CD4-positive, alpha-beta memory T cell (primary cell): ENCODE results near the gene ZMIZ1. TPM values are rescaled to one million over a fixed set of nuclear protein-coding genes. Genes with fewer than 3 reads are reported as not detected.

Experiments
- CTCF ChIA-PET: fragments of 350-600 bp; sonication (Branson Sonifier 250); formaldehyde crosslinking; loops from one replicate; lab custom pipeline; 2021; ENCODE audit warnings: inconsistent platforms; ENCODE audit not compliant: partially characterized antibody; lab: Charles Lee
- POLR2A ChIA-PET: fragments of 350-600 bp; sonication (Branson Sonifier 250); formaldehyde crosslinking; loops from one replicate; lab custom pipeline; 2021; ENCODE audit not compliant: partially characterized antibody; lab: Charles Lee
- DNase-seq, 5 donors: peaks; one replicate each; pipeline versions ENCODE4 v3.0.0 to v3.0.0-alpha.2; 2020 to 2022; ENCODE audit warnings: mixed read lengths in 1 of 5
- H3K27ac ChIP-seq: one replicate; pipeline ENCODE4 v1.7.0; 2013; ENCODE audit warnings: low read depth, low read length
- H3K27me3 ChIP-seq: 2 replicates; pipeline ENCODE4 v1.7.0; 2013; ENCODE audit warnings: mild to moderate bottlenecking, low read length, moderate library complexity; ENCODE audit not compliant: insufficient read depth
- H3K36me3 ChIP-seq: 2 replicates; pipeline ENCODE4 v1.7.0; 2013; ENCODE audit warnings: mild to moderate bottlenecking, low read length, moderate library complexity; ENCODE audit not compliant: insufficient read depth
- H3K4me1 ChIP-seq: 2 replicates; pipeline ENCODE4 v1.7.0; 2013; ENCODE audit warnings: mild to moderate bottlenecking, low read length, moderate library complexity; ENCODE audit not compliant: insufficient read depth
- H3K4me3 ChIP-seq, 2 donors: one replicate each; pipeline ENCODE4 v1.7.0; 2013; ENCODE audit warnings: low read length in 2 of 2, mild to moderate bottlenecking in 1 of 2
- H3K9me3 ChIP-seq, 2 donors: one replicate each; pipeline ENCODE4 v1.7.0; 2013; ENCODE audit warnings: low read length in 2 of 2, control low read depth in 1 of 2; ENCODE audit not compliant: control insufficient read depth in 1 of 2
- H3K27ac Mint-ChIP-seq, 7 donors: one replicate each; pipeline ENCODE4 v1.8.0; 2020 to 2021; ENCODE audit warnings: mixed read lengths in 7 of 7, mild to moderate bottlenecking in 6 of 7, inconsistent platforms in 3 of 7, moderate library complexity in 3 of 7
- H3K27me3 Mint-ChIP-seq, 2 donors: one replicate each; pipeline ENCODE4 v1.8.0; 2020 to 2021; ENCODE audit warnings: mixed read lengths in 2 of 2
- H3K36me3 Mint-ChIP-seq, 2 donors: one replicate each; pipeline ENCODE4 v1.8.0; 2020 to 2021; ENCODE audit warnings: mixed read lengths in 2 of 2, inconsistent platforms in 1 of 2, mild to moderate bottlenecking in 1 of 2
- H3K4me1 Mint-ChIP-seq, 4 donors: one replicate each; pipeline ENCODE4 v1.8.0; 2020 to 2021; ENCODE audit warnings: mixed read lengths in 4 of 4, mild to moderate bottlenecking in 1 of 4
- H3K4me3 Mint-ChIP-seq, 8 donors: one replicate each; pipeline ENCODE4 v1.8.0; 2020 to 2021; ENCODE audit warnings: mixed read lengths in 8 of 8, mild to moderate bottlenecking in 7 of 8, moderate library complexity in 6 of 8, inconsistent platforms in 3 of 8
- H3K9me3 Mint-ChIP-seq, 8 donors: one replicate each; pipeline ENCODE4 v1.8.0; 2020 to 2021; ENCODE audit warnings: mixed read lengths in 8 of 8, mild to moderate bottlenecking in 5 of 8, inconsistent platforms in 3 of 8, moderate library complexity in 1 of 8
- intact Hi-C: fragments of 100-400 bp; cut with micrococcal nuclease; formaldehyde crosslinking; loops from one replicate; pipeline ENCODE4 v1.15.1; 2023
- polyA plus RNA-seq, 2 donors: library from polyadenylated mRNA; unstranded; fragments of 300-500 nt; fragmentation: Illumina TruSeq; gene quantifications; one replicate each; pipeline ENCODE4 v1.2.3, GENCODE V29; 2021
- total RNA-seq, 2 experiments: library from RNA; stranded (reverse); gene quantifications; one replicate each; pipeline ENCODE4 v1.2.3, GENCODE V29; 2021

ZMIZ1 gene
- total and polyA plus RNA-seq, 4 experiments from 2014 or later: 0.58 to 25.4 (median 14.0) TPM

- no peaks in the 10 kb centered on the region for H3K36me3 ChIP-seq
- no peak for DNase-seq
- Mint-ChIP-seq H3K36me3 (peaks cover 0 to 9% of the 10 kb centered on the region in 2 donors), H3K27me3 (no peaks in the 10 kb centered on the region), H3K9me3 (no peaks in the 10 kb centered on the region), H3K4me3 (no peak overlapping the region), H3K27ac (no peak overlapping the region), H3K4me1 (peaks cover 30 to 74% (median 57%) of the 10 kb centered on the region in 4 donors)
- peaks cover 33% of the 10 kb centered on the region for H3K4me1 ChIP-seq
- no peaks in the 10 kb centered on the region for H3K9me3 ChIP-seq
- no peak overlapping the region for H3K4me3 ChIP-seq
- ChIA-PET CTCF (interaction anchor here (1.3 kb wide), 1 partner anchor 131 kb away, joined by 3 read pairs; no protein-coding TSS in a partner anchor), POLR2A (no interaction called here)
- no peaks in the 10 kb centered on the region for H3K27me3 ChIP-seq
- intact Hi-C loops: no loop called here
- no peak overlapping the region for H3K27ac ChIP-seq
Observed at GRCh38 chr10:79106256-79107050, 37.7 kb downstream of the ZMIZ1 start.

- H3K4me3 ChIP-seq: no peak overlapping the region
- Mint-ChIP-seq H3K4me3 (peak overlapping the region in 1 of 8 donors; percentile 21), H3K27ac (peak overlapping the region in 2 of 7 donors; percentile 42 to 48), H3K9me3 (no peaks in the 10 kb centered on the region), H3K4me1 (peaks cover 32 to 74% (median 55%) of the 10 kb centered on the region in 4 donors), H3K36me3 (peaks cover 0 to 9% of the 10 kb centered on the region in 2 donors), H3K27me3 (no peaks in the 10 kb centered on the region)
- CTCF ChIA-PET: no interaction called here
- POLR2A ChIA-PET: no interaction called here
- H3K27ac ChIP-seq: no peak overlapping the region
- no peaks in the 10 kb centered on the region for H3K36me3 ChIP-seq
- intact Hi-C loops: no loop called here
- no peak for DNase-seq
- H3K27me3 ChIP-seq: no peaks in the 10 kb centered on the region
- no peaks in the 10 kb centered on the region for H3K9me3 ChIP-seq
- peaks cover 23% of the 10 kb centered on the region for H3K4me1 ChIP-seq
Observed at GRCh38 chr10:79107736-79108264, 39.0 kb downstream of the ZMIZ1 start.

- Histone ChIP-seq H3K27ac (no peak overlapping the region), H3K4me3 (no peak overlapping the region), H3K27me3 (no peaks in the 10 kb centered on the region), H3K9me3 (no peaks in the 10 kb centered on the region), H3K36me3 (no peaks in the 10 kb centered on the region), H3K4me1 (peaks cover 19% of the 10 kb centered on the region)
- no peak for DNase-seq
- intact Hi-C loops: no loop called here
- CTCF ChIA-PET: no interaction called here
- H3K27ac Mint-ChIP-seq: no peak overlapping the region
- H3K4me3 Mint-ChIP-seq: no peak overlapping the region
- H3K9me3 Mint-ChIP-seq: no peaks in the 10 kb centered on the region
- H3K27me3 Mint-ChIP-seq: no peaks in the 10 kb centered on the region
- H3K36me3 Mint-ChIP-seq: peaks cover 0 to 9% of the 10 kb centered on the region in 2 donors
- peaks cover 26 to 73% (median 50%) of the 10 kb centered on the region in 4 donors for H3K4me1 Mint-ChIP-seq
- POLR2A ChIA-PET: no interaction called here
Observed at GRCh38 chr10:79108728-79109127, 40.0 kb downstream of the ZMIZ1 start.

- H3K27me3 ChIP-seq: no peaks in the 10 kb centered on the region
- no peak for DNase-seq
- H3K4me3 ChIP-seq: no peak overlapping the region
- no peak overlapping the region for H3K27ac ChIP-seq
- CTCF ChIA-PET: no interaction called here
- H3K9me3 Mint-ChIP-seq: no peaks in the 10 kb centered on the region
- H3K27ac Mint-ChIP-seq: peak overlapping the region in 4 of 7 donors; percentile 34 to 65 (median 55)
- intact Hi-C loops: no loop called here
- H3K36me3 ChIP-seq: no peaks in the 10 kb centered on the region
- H3K9me3 ChIP-seq: no peaks in the 10 kb centered on the region
- H3K36me3 Mint-ChIP-seq: peaks cover 0 to 9% of the 10 kb centered on the region in 2 donors
- peaks cover 26 to 79% (median 55%) of the 10 kb centered on the region in 4 donors for H3K4me1 Mint-ChIP-seq
- H3K4me3 Mint-ChIP-seq: no peak overlapping the region
- H3K27me3 Mint-ChIP-seq: no peaks in the 10 kb centered on the region
- POLR2A ChIA-PET: no interaction called here
- H3K4me1 ChIP-seq: peaks cover 33% of the 10 kb centered on the region
Observed at GRCh38 chr10:79111427-79111826, 42.7 kb downstream of the ZMIZ1 start.

GRCh38 chr10:79111846-79112614 is 43.3 kb downstream of the ZMIZ1 start:
- Histone ChIP-seq H3K4me1 (peaks cover 39% of the 10 kb centered on the region), H3K27me3 (no peaks in the 10 kb centered on the region), H3K36me3 (no peaks in the 10 kb centered on the region), H3K27ac (no peak overlapping the region), H3K9me3 (no peaks in the 10 kb centered on the region), H3K4me3 (no peak overlapping the region)
- Mint-ChIP-seq H3K9me3 (no peaks in the 10 kb centered on the region), H3K27ac (peak overlapping the region in 6 of 7 donors; percentile 37 to 84 (median 57)), H3K36me3 (peaks cover 0 to 9% of the 10 kb centered on the region in 2 donors), H3K27me3 (no peaks in the 10 kb centered on the region), H3K4me3 (no peak overlapping the region), H3K4me1 (peaks cover 30 to 79% (median 56%) of the 10 kb centered on the region in 4 donors)
- CTCF ChIA-PET: no interaction called here
- no peak for DNase-seq
- POLR2A ChIA-PET: no interaction called here
- intact Hi-C loops: no loop called here

- CTCF ChIA-PET: no interaction called here
- H3K27me3 Mint-ChIP-seq: no peaks in the 10 kb centered on the region
- H3K27me3 ChIP-seq: no peaks in the 10 kb centered on the region
- POLR2A ChIA-PET: no interaction called here
- intact Hi-C loops: no loop called here
- H3K9me3 ChIP-seq: no peaks in the 10 kb centered on the region
- no peak overlapping the region for H3K4me3 Mint-ChIP-seq
- no peaks in the 10 kb centered on the region for H3K36me3 ChIP-seq
- no peaks in the 10 kb centered on the region for H3K9me3 Mint-ChIP-seq
- peaks cover 26 to 76% (median 52%) of the 10 kb centered on the region in 4 donors for H3K4me1 Mint-ChIP-seq
- no peak overlapping the region for H3K4me3 ChIP-seq
- no peak overlapping the region for H3K27ac ChIP-seq
- peaks cover 42% of the 10 kb centered on the region for H3K4me1 ChIP-seq
- peak overlapping the region in 1 of 7 donors; percentile 9 for H3K27ac Mint-ChIP-seq
- no peak for DNase-seq
- H3K36me3 Mint-ChIP-seq: peaks cover 0 to 9% of the 10 kb centered on the region in 2 donors
Observed at GRCh38 chr10:79112881-79113431, 44.2 kb downstream of the ZMIZ1 start.

GRCh38 chr10:79113827-79114226 is 45.1 kb downstream of the ZMIZ1 start:
- H3K27me3 ChIP-seq: no peaks in the 10 kb centered on the region
- Mint-ChIP-seq H3K9me3 (no peaks in the 10 kb centered on the region), H3K4me1 (peaks cover 26 to 71% (median 49%) of the 10 kb centered on the region in 4 donors), H3K4me3 (peak overlapping the region in 1 of 8 donors; percentile 19), H3K27ac (peak overlapping the region in 2 of 7 donors; percentile 24 to 77), H3K36me3 (peaks cover 0 to 9% of the 10 kb centered on the region in 2 donors), H3K27me3 (no peaks in the 10 kb centered on the region)
- H3K27ac ChIP-seq: no peak overlapping the region
- H3K4me1 ChIP-seq: peaks cover 42% of the 10 kb centered on the region
- intact Hi-C loops: no loop called here
- POLR2A ChIA-PET: no interaction called here
- H3K4me3 ChIP-seq: no peak overlapping the region
- H3K9me3 ChIP-seq: no peaks in the 10 kb centered on the region
- DNase-seq: no peak
- CTCF ChIA-PET: no interaction called here
- no peaks in the 10 kb centered on the region for H3K36me3 ChIP-seq
